Breast epithelium (tissue), 3 donors: ENCODE data around the gene SLC1A5.

Source experiments
- POLR2A ChIP-seq: fragments of 450-650 bp; IDR thresholded peaks from one replicate; pipeline ENCODE4 v1.6.1; 2016; ENCODE audit warnings: antibody characterized with exemption, mild to moderate bottlenecking, moderate library complexity
- POLR2AphosphoS5 ChIP-seq, 3 donors: sonication (generic); formaldehyde crosslinking; IDR thresholded peaks; one replicate each; pipeline ENCODE4 v1.6.1; 2017; ENCODE audit warnings: antibody characterized with exemption in 3 of 3
- TF ChIP-seq, protein P1 (sequence below), 3 donors: fragments of 450-650 bp; IDR thresholded peaks; one replicate each; pipeline ENCODE4 v1.5.1; 2016 to 2017; ENCODE audit warnings: antibody characterized with exemption in 3 of 3, mild to moderate bottlenecking in 3 of 3, moderate library complexity in 3 of 3

DNA sequence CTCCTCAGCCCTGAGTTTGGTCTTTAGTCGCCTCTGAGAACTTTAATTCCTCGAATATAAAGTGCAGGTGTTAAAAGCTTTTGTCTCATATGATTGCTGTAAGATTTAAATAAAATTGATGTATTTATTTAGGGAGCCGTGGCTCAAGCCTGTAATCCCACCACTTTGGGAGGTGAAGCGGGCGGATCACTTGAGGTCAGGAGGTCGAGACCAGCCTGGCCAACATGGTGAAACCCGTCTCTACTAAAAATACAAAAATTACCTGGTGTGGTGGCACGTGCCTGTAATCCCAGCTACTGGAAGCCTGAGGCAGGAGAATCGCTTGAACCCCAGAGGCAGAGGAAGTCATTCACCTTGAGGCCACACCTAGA lies 559 bp upstream of the SLC1A5 start:
- TF ChIP-seq, protein P1, sequence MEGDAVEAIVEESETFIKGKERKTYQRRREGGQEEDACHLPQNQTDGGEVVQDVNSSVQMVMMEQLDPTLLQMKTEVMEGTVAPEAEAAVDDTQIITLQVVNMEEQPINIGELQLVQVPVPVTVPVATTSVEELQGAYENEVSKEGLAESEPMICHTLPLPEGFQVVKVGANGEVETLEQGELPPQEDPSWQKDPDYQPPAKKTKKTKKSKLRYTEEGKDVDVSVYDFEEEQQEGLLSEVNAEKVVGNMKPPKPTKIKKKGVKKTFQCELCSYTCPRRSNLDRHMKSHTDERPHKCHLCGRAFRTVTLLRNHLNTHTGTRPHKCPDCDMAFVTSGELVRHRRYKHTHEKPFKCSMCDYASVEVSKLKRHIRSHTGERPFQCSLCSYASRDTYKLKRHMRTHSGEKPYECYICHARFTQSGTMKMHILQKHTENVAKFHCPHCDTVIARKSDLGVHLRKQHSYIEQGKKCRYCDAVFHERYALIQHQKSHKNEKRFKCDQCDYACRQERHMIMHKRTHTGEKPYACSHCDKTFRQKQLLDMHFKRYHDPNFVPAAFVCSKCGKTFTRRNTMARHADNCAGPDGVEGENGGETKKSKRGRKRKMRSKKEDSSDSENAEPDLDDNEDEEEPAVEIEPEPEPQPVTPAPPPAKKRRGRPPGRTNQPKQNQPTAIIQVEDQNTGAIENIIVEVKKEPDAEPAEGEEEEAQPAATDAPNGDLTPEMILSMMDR (IDR thresholded peaks at IDR 0.05), result no peak
- TF ChIP-seq POLR2A (no peak), POLR2AphosphoS5 (IDR thresholded peaks at IDR 0.05) (no peak)
